Subcutaneous abdominal adipose tissue (tissue), 5 donors: ENCODE results near the gene GLDN.

ENCODE experiments used
- H3K27ac ChIP-seq: one replicate; pipeline ENCODE4 v1.7.0; 2013; ENCODE audit warnings: low read depth, mild to moderate bottlenecking, inconsistent platforms, low read length, moderate library complexity
- H3K27me3 ChIP-seq, 5 donors: one replicate each; pipeline ENCODE4 v1.7.0; 2013; ENCODE audit warnings: low read length in 5 of 5, inconsistent platforms in 1 of 5; ENCODE audit not compliant: control insufficient read depth in 5 of 5, insufficient read depth in 4 of 5
- H3K36me3 ChIP-seq, 5 donors: one replicate each; pipeline ENCODE4 v1.7.0; 2013; ENCODE audit warnings: low read length in 5 of 5; ENCODE audit not compliant: control insufficient read depth in 5 of 5, insufficient read depth in 5 of 5
- H3K4me1 ChIP-seq, 5 donors: one replicate each; pipeline ENCODE4 v1.7.0; 2013; ENCODE audit warnings: low read length in 5 of 5, mild to moderate bottlenecking in 3 of 5, moderate library complexity in 1 of 5; ENCODE audit not compliant: control insufficient read depth in 5 of 5, insufficient read depth in 5 of 5
- H3K4me3 ChIP-seq, 5 donors: one replicate each; pipeline ENCODE4 v1.7.0; 2013; ENCODE audit warnings: low read length in 5 of 5, low read depth in 1 of 5
- H3K9ac ChIP-seq, 5 donors: one replicate each; pipeline ENCODE4 v1.7.0; 2013; ENCODE audit warnings: low read length in 5 of 5, mild to moderate bottlenecking in 4 of 5, moderate library complexity in 3 of 5
- H3K9me3 ChIP-seq, 5 donors: one replicate each; pipeline ENCODE4 v1.7.0; 2013; ENCODE audit warnings: low read length in 5 of 5; ENCODE audit not compliant: control insufficient read depth in 5 of 5
- donor health status: healthy.
- donor health status: healthy.
- donor health status: healthy.
- donor health status: healthy.
- donor health status: healthy.

The GLDN gene

DNA sequence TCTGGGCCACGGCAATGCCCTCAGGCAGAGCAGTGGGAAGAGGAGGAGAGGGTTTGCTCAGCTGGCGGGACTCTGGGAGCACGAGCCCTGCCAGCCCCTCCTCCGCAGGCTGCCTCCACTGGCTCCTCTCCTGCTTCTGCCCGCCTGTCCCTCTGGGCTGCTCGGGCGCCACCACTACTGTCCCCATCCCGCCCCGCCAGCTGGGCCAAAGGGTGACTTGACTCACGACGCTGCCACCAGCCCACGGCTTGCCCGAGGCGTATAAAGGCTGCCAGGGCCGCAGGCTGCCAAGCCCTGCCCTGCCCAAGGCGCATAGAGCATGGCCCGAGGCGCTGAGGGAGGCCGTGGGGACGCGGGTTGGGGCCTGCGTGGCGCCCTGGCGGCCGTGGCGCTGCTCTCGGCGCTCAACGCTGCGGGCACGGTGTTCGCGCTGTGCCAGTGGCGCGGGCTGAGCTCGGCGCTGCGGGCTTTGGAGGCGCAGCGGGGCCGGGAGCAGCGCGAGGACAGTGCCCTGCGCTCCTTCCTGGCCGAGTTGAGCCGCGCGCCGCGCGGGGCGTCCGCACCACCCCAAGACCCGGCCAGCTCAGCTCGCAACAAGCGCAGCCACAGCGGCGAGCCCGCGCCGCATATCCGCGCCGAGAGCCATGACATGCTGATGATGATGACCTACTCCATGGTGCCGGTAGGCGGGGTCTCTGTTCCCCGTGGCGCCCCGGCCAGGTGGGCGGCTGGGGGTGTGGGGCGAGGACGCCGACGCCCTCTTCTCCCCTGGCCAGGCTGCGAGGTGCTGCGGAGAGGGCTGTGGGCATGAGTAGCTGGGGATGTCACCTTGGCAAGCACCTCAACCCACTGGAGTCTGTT is at the start of gene GLDN:
Gene GLDN (plus strand): TSS at position 290 of the 861 bp plus-strand sequence. CDS start 30 bp downstream, at position 320.
- Histone ChIP-seq H3K9me3 (no peaks in the 10 kb centered on the region), H3K4me1 (peaks cover 2 to 26% (median 20%) of the 10 kb centered on the region in 5 donors), H3K27ac (peak within 1 kb of the TSS; percentile 78), H3K4me3 (peak within 1 kb of the TSS; percentile 67 to 84 (median 71)), H3K27me3 (peaks cover 0 to 17% (median 5%) of the 10 kb centered on the region in 5 donors), H3K36me3 (no peaks in the 10 kb centered on the region), H3K9ac (peak within 1 kb of the TSS; percentile 7 to 65 (median 38))

DNA sequence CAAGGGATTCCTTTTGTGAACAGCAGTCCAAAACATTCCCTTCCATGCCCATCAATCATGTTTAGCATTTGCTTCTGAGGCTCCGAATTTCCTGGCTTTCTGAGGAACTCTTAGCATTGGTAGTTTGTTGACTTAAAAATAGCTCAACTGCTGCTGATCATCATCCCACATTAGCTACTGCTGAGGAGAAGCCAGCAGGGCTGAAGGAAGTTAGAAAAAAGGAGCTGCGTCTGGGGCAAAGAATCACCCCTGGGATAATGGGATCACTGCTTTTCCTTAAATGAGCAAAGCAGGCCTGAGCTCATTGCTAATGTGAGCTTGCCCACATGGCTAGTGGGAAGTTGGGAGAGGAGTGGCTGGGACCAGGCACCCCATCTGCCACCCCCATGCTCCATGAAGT is 42.8 kb upstream of the GLDN start:
- no peaks in the 10 kb centered on the region for H3K36me3 ChIP-seq
- H3K4me1 ChIP-seq: no peaks in the 10 kb centered on the region
- H3K4me3 ChIP-seq: no peak overlapping the region
- no peak overlapping the region for H3K9ac ChIP-seq
- H3K27ac ChIP-seq: no peak overlapping the region
- H3K9me3 ChIP-seq: no peaks in the 10 kb centered on the region
- no peaks in the 10 kb centered on the region for H3K27me3 ChIP-seq

DNA sequence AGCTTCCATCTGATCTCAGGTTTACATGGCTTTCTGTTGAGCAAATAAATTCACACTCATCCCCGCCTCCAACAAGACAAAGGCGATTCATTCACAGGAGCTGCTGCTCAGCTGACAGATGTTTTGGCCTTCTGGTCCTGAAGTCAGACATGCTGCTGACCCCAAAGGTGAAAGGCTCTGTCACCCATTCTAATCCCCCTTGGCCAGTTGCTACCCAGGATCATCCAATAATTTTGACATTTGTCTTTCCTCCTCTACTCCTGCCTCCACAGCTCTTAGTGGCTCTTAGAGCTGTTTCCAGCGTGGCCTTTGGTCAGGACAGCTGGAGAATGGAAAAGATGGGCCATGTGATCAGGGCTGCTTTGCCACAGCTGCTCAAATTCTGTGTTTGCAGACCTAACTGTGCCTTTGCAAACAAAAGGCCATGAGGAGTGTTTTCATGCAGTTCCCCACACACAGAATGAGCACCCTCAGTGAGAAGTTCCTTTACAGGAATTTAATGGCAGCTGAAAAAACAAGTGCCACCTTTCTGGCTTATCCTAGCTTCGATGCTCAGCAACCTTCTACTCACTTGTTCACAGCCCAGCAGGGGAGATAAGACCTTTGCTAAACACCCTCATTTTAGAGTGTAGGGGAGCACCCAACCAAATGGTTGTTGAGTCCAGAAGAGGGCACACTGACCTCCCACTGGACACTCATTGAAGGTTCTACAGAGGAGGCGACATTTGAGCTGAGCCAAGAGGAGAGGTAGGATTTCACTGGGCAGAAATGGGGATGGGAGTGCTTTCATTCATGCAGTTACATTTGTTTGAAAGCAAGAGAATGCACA is 42.1 kb upstream of the GLDN start:
- Histone ChIP-seq H3K36me3 (no peaks in the 10 kb centered on the region), H3K4me3 (no peak overlapping the region), H3K27ac (no peak overlapping the region), H3K27me3 (no peaks in the 10 kb centered on the region), H3K4me1 (no peaks in the 10 kb centered on the region), H3K9me3 (no peaks in the 10 kb centered on the region), H3K9ac (no peak overlapping the region)

DNA sequence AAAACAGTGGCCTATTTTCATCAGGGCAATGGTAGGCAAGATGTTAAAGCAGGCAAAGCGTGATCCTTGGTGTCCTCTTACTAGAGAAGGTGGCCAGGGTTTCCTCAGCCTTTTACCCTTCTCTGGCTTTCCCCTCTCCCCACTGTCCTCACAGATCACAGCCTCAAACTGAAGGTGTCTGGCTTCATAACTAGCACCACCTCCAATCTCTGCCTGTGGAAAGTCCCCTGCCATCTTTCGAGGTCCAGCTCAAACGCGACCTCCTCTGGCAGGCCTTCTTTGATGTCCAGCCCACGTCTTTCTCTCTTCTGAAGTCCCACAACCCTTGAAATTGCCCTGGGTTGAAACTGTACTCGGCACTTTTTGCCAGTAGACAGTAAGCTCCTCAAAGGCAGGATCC is 39.0 kb upstream of the GLDN start:
- Histone ChIP-seq H3K9me3 (no peaks in the 10 kb centered on the region), H3K4me3 (no peak overlapping the region), H3K27ac (no peak overlapping the region), H3K36me3 (no peaks in the 10 kb centered on the region), H3K9ac (no peak overlapping the region), H3K27me3 (no peaks in the 10 kb centered on the region), H3K4me1 (peaks cover 0 to 4% (median 0%) of the 10 kb centered on the region in 5 donors)

DNA sequence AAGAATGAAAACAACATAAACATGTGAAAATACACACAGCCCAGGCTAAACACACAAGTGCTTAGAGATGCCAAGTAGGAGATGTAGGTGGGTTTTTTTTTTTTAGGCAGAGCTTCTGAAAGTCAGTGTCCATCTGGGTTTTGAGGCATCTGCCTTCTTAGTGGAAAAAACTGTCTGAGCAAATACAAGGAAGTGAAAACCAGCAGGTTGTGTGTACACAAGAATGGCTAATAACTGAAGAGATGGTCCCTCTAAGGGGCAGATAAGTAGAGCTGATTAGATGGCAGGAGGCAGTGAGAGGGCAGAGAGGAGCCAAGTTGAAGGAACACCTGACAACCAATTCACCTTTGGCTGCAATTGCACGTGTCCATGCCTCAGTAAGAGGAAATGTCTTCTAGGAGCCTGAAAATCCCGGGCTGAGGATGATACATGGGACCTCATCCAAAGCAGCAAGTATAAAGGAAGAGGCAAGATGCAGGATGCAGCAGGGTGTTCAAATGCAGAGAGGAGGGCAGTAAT is 37.9 kb upstream of the GLDN start:
- Histone ChIP-seq H3K9ac (no peak overlapping the region), H3K4me3 (no peak overlapping the region), H3K36me3 (no peaks in the 10 kb centered on the region), H3K27ac (no peak overlapping the region), H3K9me3 (no peaks in the 10 kb centered on the region), H3K27me3 (no peaks in the 10 kb centered on the region), H3K4me1 (peaks cover 0 to 12% (median 3%) of the 10 kb centered on the region in 5 donors)

DNA sequence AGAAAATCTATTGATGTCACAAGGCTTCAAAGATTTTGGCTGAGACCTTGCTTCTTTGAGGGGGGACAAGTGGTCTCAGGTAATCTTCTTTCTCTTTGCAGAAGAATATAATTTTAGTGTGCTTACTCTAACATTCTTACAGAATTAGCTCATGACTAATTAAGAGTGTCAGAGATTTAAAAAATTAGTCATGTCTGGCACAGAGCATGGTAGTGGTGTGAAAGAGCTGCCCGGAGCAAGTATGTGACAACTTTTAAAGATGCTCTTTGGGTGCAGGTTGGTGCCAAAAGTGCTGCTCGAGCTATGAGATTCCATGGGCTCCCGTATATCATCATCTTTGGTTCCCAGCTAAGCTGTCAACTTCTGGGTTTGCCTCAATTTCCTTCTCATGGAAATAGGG is 34.1 kb upstream of the GLDN start:
- H3K9ac ChIP-seq: no peak overlapping the region
- no peaks in the 10 kb centered on the region for H3K27me3 ChIP-seq
- H3K9me3 ChIP-seq: no peaks in the 10 kb centered on the region
- no peaks in the 10 kb centered on the region for H3K36me3 ChIP-seq
- H3K27ac ChIP-seq: no peak overlapping the region
- H3K4me3 ChIP-seq: no peak overlapping the region
- H3K4me1 ChIP-seq: peaks cover 0 to 23% (median 5%) of the 10 kb centered on the region in 5 donors

DNA sequence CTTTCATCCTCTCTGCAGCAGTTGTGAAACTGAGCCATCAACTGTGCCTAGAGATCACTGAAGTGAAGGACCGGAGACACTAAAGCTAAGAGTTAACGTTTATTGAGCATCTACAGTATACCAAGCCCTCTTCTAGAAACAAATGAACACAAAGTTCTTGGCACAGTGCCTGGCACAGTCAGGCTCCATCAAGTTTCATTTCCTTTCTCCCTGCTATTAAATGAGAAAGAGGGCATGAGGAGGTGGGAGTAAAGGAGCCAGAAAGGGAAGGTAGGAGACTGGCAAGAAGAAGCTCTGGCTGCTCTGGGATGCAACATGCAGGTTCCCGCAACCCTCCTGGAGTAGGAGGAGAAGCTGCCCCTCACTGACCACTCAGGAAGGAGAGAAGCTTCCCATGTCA is 33.6 kb upstream of the GLDN start:
- H3K9me3 ChIP-seq: no peaks in the 10 kb centered on the region
- H3K4me1 ChIP-seq: peaks cover 0 to 23% (median 5%) of the 10 kb centered on the region in 5 donors
- H3K36me3 ChIP-seq: no peaks in the 10 kb centered on the region
- no peak overlapping the region for H3K4me3 ChIP-seq
- H3K9ac ChIP-seq: no peak overlapping the region
- H3K27ac ChIP-seq: no peak overlapping the region
- no peaks in the 10 kb centered on the region for H3K27me3 ChIP-seq

DNA sequence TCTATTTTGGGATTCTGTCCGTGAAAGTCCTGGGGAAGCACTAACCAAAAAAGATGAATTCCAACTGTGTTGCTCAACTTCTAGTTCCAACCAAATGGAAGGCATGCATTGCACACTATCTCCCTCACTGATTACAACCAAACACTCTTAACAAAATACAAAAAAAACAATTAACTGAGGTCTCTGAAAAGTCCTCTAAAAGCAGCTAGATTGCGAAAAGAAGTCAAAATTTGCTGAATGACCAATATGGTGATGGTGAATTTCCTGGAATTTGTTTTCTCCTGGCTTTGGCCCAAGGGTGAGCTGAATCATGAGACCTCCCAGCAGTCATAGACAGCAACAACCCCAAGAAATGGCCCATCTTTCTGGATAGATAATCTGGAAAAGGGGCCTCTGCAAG is 31.4 kb upstream of the GLDN start:
- no peaks in the 10 kb centered on the region for H3K9me3 ChIP-seq
- no peaks in the 10 kb centered on the region for H3K36me3 ChIP-seq
- no peaks in the 10 kb centered on the region for H3K27me3 ChIP-seq
- no peak overlapping the region for H3K9ac ChIP-seq
- no peak overlapping the region for H3K27ac ChIP-seq
- peaks cover 0 to 23% (median 5%) of the 10 kb centered on the region in 5 donors for H3K4me1 ChIP-seq
- no peak overlapping the region for H3K4me3 ChIP-seq

DNA sequence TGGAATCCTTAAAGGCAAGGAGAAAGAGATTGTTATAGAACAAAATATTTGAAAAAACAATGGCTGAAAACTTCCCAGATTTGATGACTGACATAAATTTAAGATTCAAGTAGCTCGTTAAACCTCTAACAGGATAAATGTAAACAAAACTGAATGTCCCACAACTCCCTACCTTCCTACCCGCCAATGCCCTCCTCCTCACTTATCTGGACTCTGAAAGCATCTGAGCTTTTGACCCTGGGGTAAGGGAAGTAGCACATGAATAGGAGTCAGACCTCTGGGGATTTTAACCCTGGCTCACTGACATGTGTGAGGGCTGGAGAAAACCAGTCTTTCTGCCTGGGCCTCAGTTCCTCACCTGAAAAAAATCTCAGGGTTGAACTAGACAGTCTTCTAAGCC is 29.9 kb upstream of the GLDN start:
- Histone ChIP-seq H3K27ac (no peak overlapping the region), H3K4me3 (no peak overlapping the region), H3K27me3 (no peaks in the 10 kb centered on the region), H3K36me3 (no peaks in the 10 kb centered on the region), H3K4me1 (peaks cover 0 to 23% (median 5%) of the 10 kb centered on the region in 5 donors), H3K9ac (no peak overlapping the region), H3K9me3 (no peaks in the 10 kb centered on the region)
